Natural killer cell (primary cell): Measurements from ENCODE around the gene SPRR2B. TPM values are rescaled to one million over a fixed set of nuclear protein-coding genes. Genes with fewer than 3 reads are reported as not detected.
"Not testable (repeated sequence)": the region's sequence is repeated elsewhere in the genome, so short reads cannot be mapped to it uniquely, and the experiment has no call there.

Source experiments
- ATAC-seq, 3 donors: fragments of 150-1000 bp in 2 of 3; fragments of 200-7000 bp in 1 of 3; cut with Tn5 transposase; 1 replicate in 1 of 3; 2 replicates in 2 of 3; pipeline ENCODE4 v1.10.0; 2021; ENCODE audit warnings: mild to moderate bottlenecking in 2 of 3, moderate library complexity in 2 of 3
- DNase-seq, 2 donors: peaks; one replicate each; pipeline versions ENCODE4 v3.0.0 to v3.0.0-alpha.2; 2013 to 2021; ENCODE audit warnings: mixed read lengths in 1 of 2
- H3K27ac ChIP-seq: one replicate; pipeline ENCODE4 v1.5.1; 2013; ENCODE audit warnings: mild to moderate bottlenecking, low read length
- H3K27me3 ChIP-seq: one replicate; pipeline ENCODE4 v1.6.1; 2013; ENCODE audit warnings: low read length; ENCODE audit not compliant: control insufficient read depth, insufficient read depth
- H3K36me3 ChIP-seq: one replicate; pipeline ENCODE4 v1.6.1; 2013; ENCODE audit warnings: low read length; ENCODE audit not compliant: control insufficient read depth, insufficient read depth
- H3K4me1 ChIP-seq: one replicate; pipeline ENCODE4 v1.6.1; 2013; ENCODE audit warnings: low read length; ENCODE audit not compliant: control insufficient read depth, insufficient read depth
- H3K4me3 ChIP-seq: one replicate; pipeline ENCODE4 v1.5.1; 2013; ENCODE audit warnings: low read length
- H3K9me3 ChIP-seq: one replicate; pipeline ENCODE4 v1.6.1; 2013; ENCODE audit warnings: low read length; ENCODE audit not compliant: control insufficient read depth, insufficient read depth
- H3K27ac Mint-ChIP-seq, 2 donors: one replicate each; pipeline ENCODE4 v1.8.0; 2022; ENCODE audit warnings: mild to moderate bottlenecking in 2 of 2, mixed read lengths in 2 of 2, moderate library complexity in 1 of 2
- H3K27me3 Mint-ChIP-seq, 2 donors: one replicate each; pipeline ENCODE4 v1.8.0; 2022; ENCODE audit warnings: low read depth in 2 of 2, mixed read lengths in 2 of 2
- H3K36me3 Mint-ChIP-seq: one replicate; pipeline ENCODE4 v1.8.0; 2022; ENCODE audit warnings: mixed read lengths
- H3K4me1 Mint-ChIP-seq, 2 donors: one replicate each; pipeline ENCODE4 v1.8.0; 2022; ENCODE audit warnings: mixed read lengths in 2 of 2
- H3K4me3 Mint-ChIP-seq: one replicate; pipeline ENCODE4 v1.8.0; 2022; ENCODE audit warnings: mild to moderate bottlenecking, moderate library complexity, mixed read lengths
- H3K9me3 Mint-ChIP-seq, 2 donors: one replicate each; pipeline ENCODE4 v1.8.0; 2022; ENCODE audit warnings: mixed read lengths in 2 of 2
- WGBS: methylation state at CpG from one replicate; pipeline ENCODE4 v1.1.7; 2013; ENCODE audit warnings: missing lambda C conversion rate; ENCODE audit not compliant: insufficient coverage; 5-methylcytosine and 5-hydroxymethylcytosine counted together
- intact Hi-C: fragments of 100-400 bp; cut with micrococcal nuclease; formaldehyde crosslinking; loops from one replicate; pipeline ENCODE4 v1.14.2; 2022
- total RNA-seq, 4 donors: library from RNA; stranded (reverse); fragments of 120-200 nt in 1 of 4; gene quantifications; one replicate each; pipeline versions ENCODE4 v1.2.3 to v1.2.4, GENCODE V29; 2013 to 2022
- TF ChIP-seq, protein P1 (sequence below): fragments of 200-600 bp; IDR thresholded peaks from one replicate; pipeline ENCODE4 v1.8.0; 2022; ENCODE audit warnings: antibody characterized with exemption

Gene SPRR2B
- not detected for total RNA-seq
- not detected for total RNA-seq (2013)

GRCh38 chr1:153071511-153071910 is at the start of gene SPRR2B:
Gene SPRR2B (minus strand): TSS chr1:153071611. CDS start chr1:153070839, 772 bp downstream.
- Mint-ChIP-seq H3K4me3 (no peak within 1 kb of the TSS), H3K27me3 (peaks cover 6 to 8% of the 10 kb centered on the region in 2 donors), H3K9me3 (no peaks in the 10 kb centered on the region), H3K36me3 (no peaks in the 10 kb centered on the region), H3K4me1 (no peaks in the 10 kb centered on the region), H3K27ac (no peak within 1 kb of the TSS)
- no peak for ATAC-seq
- intact Hi-C loops: loop anchor here (1.0 kb wide), 1 partner anchor 22 kb away; no protein-coding TSS in a partner anchor
- WGBS: 98% methylated on average over 2 of the region's 2 CpGs
- DNase-seq: no peak
- Histone ChIP-seq H3K27ac (no peak within 1 kb of the TSS), H3K9me3 (no peaks in the 10 kb centered on the region), H3K27me3 (peaks cover 2% of the 10 kb centered on the region), H3K36me3 (no peaks in the 10 kb centered on the region), H3K4me3 (no peak within 1 kb of the TSS), H3K4me1 (no peaks in the 10 kb centered on the region)
- TF ChIP-seq, protein P1, sequence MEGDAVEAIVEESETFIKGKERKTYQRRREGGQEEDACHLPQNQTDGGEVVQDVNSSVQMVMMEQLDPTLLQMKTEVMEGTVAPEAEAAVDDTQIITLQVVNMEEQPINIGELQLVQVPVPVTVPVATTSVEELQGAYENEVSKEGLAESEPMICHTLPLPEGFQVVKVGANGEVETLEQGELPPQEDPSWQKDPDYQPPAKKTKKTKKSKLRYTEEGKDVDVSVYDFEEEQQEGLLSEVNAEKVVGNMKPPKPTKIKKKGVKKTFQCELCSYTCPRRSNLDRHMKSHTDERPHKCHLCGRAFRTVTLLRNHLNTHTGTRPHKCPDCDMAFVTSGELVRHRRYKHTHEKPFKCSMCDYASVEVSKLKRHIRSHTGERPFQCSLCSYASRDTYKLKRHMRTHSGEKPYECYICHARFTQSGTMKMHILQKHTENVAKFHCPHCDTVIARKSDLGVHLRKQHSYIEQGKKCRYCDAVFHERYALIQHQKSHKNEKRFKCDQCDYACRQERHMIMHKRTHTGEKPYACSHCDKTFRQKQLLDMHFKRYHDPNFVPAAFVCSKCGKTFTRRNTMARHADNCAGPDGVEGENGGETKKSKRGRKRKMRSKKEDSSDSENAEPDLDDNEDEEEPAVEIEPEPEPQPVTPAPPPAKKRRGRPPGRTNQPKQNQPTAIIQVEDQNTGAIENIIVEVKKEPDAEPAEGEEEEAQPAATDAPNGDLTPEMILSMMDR: no peak

- ATAC-seq (no peak), DNase-seq (no peak)
- no peaks in the 10 kb centered on the region for H3K4me1 Mint-ChIP-seq
- no peak overlapping the region for H3K4me3 ChIP-seq
- H3K4me3 Mint-ChIP-seq: no peak overlapping the region
- H3K9me3 Mint-ChIP-seq: peaks cover 0 to 3% of the 10 kb centered on the region in 2 donors
- H3K27me3 ChIP-seq: no peaks in the 10 kb centered on the region
- H3K4me1 ChIP-seq: no peaks in the 10 kb centered on the region
- H3K36me3 ChIP-seq: no peaks in the 10 kb centered on the region
- H3K9me3 ChIP-seq: no peaks in the 10 kb centered on the region
- no peak overlapping the region for H3K27ac ChIP-seq
- H3K27ac Mint-ChIP-seq: no peak overlapping the region
- intact Hi-C loops: no loop called here
- TF ChIP-seq, protein P1: no peak
- no peaks in the 10 kb centered on the region for H3K36me3 Mint-ChIP-seq
- peaks cover 24 to 29% of the 10 kb centered on the region in 2 donors for H3K27me3 Mint-ChIP-seq
These were observed 49.5 kb upstream of the SPRR2B start for GRCh38 chr1:153120945-153121344.

GRCh38 chr1:153119491-153119971 is 48.1 kb upstream of the SPRR2B start:
- H3K9me3 Mint-ChIP-seq: no peaks in the 10 kb centered on the region
- ATAC-seq: no peak
- H3K4me3 Mint-ChIP-seq: no peak overlapping the region
- H3K36me3 ChIP-seq: no peaks in the 10 kb centered on the region
- H3K4me1 ChIP-seq: no peaks in the 10 kb centered on the region
- WGBS: 76% methylated on average over 2 of the region's 3 CpGs
- no peaks in the 10 kb centered on the region for H3K27me3 ChIP-seq
- H3K27ac Mint-ChIP-seq: no peak overlapping the region
- H3K27ac ChIP-seq: no peak overlapping the region
- no peak overlapping the region for H3K4me3 ChIP-seq
- peaks cover 24 to 29% of the 10 kb centered on the region in 2 donors for H3K27me3 Mint-ChIP-seq
- intact Hi-C loops: no loop called here
- no peak for DNase-seq
- H3K4me1 Mint-ChIP-seq: no peaks in the 10 kb centered on the region
- no peaks in the 10 kb centered on the region for H3K9me3 ChIP-seq
- TF ChIP-seq, protein P1: no peak
- H3K36me3 Mint-ChIP-seq: no peaks in the 10 kb centered on the region

DNA sequence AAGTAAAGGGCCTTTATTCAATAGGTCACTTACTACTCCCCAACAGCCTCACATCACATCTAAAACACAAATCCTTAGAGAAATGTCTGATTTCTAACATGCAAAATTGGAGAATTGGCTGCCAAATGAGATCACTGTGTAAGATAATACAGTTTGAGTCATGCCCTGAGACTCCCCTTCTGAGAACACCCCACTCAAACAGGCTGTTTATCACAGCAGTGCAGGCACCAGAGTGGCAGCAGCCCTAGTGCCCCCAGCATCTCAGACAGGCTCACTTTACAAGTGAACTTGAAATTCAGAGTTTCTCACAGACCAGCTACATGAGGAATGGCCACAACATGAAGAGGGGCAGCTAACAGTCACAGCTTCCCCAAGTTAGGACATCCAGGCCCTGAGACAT is 43.9 kb upstream of the SPRR2B start:
- H3K4me3 ChIP-seq, ATAC-seq, H3K27ac ChIP-seq, H3K36me3 ChIP-seq, H3K4me1 ChIP-seq, H3K9me3 Mint-ChIP-seq, H3K4me1 Mint-ChIP-seq, H3K9me3 ChIP-seq, H3K4me3 Mint-ChIP-seq, H3K27me3 ChIP-seq, DNase-seq, H3K36me3 Mint-ChIP-seq, intact Hi-C loops, H3K27ac Mint-ChIP-seq: not testable (repeated sequence)
- H3K27me3 Mint-ChIP-seq: peaks cover 13 to 26% of the 10 kb centered on the region in 2 donors
